ENCODE measurements around the gene RGS14. TPM values are rescaled to one million over a fixed set of nuclear protein-coding genes. Genes with fewer than 3 reads are reported as not detected.

The RGS14 gene
- total and polyA plus RNA-seq, 2 experiments from 2014 or later: 23.5 to 37.9 TPM

DNA sequence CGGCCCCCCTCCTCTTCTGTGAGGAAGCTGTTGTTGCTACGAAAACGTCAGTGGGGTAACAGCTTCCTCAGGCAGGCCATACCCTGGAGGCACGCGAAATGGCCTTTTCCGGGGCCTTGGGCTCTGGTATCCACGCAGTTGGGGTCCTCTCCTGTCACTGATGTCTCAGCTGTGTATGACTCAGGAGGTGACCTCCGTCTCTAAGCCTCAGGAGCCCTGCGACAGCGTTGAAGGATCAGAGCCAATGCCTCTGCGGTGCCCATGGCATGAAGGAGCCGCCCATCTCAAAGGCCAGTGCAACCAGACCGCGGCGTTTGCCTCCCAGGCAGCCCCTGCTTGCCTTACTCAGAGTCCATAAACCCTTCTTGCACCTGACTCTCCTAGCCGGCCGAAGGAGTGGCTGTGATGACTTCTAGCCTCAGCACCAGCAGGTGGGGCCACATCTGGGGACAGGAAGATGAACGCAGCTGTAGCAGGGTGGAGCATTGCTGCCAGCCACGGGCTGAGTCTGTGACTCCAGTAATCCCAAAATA lies 45.0 kb upstream of the RGS14 start:
- Histone ChIP-seq H3F3A (replicated peaks; ENCODE audit: low read depth) (peaks cover 12% of the 10 kb centered on the region), H3K4me2 (peak overlapping the region; percentile 90), H3K79me2 (replicated peaks; ENCODE audit: insufficient read depth) (no peaks in the 10 kb centered on the region), H3K4me1 (ENCODE audit: insufficient read depth) (peaks cover 12% of the 10 kb centered on the region), H3K27me3 (ENCODE audit: insufficient read depth) (no peaks in the 10 kb centered on the region), H3K36me3 (ENCODE audit: insufficient read depth) (no peaks in the 10 kb centered on the region), H4K20me1 (replicated peaks; ENCODE audit: insufficient read depth) (peaks cover 11% of the 10 kb centered on the region; the same call in 1 of the 2 replicates), H3K27ac (ENCODE audit: low read depth) (peak overlapping the region; percentile 11; the same call in 1 of the 2 replicates), H2AFZ (peak overlapping the region; percentile 67; the same call in 1 of the 2 replicates), H3K4me3 (peak overlapping the region; percentile 69), H3K9me2 (ENCODE audit: insufficient read depth) (no peaks in the 10 kb centered on the region)
- TF ChIP-seq, protein P1, sequence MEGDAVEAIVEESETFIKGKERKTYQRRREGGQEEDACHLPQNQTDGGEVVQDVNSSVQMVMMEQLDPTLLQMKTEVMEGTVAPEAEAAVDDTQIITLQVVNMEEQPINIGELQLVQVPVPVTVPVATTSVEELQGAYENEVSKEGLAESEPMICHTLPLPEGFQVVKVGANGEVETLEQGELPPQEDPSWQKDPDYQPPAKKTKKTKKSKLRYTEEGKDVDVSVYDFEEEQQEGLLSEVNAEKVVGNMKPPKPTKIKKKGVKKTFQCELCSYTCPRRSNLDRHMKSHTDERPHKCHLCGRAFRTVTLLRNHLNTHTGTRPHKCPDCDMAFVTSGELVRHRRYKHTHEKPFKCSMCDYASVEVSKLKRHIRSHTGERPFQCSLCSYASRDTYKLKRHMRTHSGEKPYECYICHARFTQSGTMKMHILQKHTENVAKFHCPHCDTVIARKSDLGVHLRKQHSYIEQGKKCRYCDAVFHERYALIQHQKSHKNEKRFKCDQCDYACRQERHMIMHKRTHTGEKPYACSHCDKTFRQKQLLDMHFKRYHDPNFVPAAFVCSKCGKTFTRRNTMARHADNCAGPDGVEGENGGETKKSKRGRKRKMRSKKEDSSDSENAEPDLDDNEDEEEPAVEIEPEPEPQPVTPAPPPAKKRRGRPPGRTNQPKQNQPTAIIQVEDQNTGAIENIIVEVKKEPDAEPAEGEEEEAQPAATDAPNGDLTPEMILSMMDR (conservative IDR thresholded peaks at IDR 0.05; ENCODE audit: low read depth in 2 of 2): peak in 1 of 2 experiments; percentile 43; a peak in 3 of 4 replicates
- TF ChIP-seq JUNB (IDR thresholded peaks at IDR 0.05; ENCODE audit: unreplicated experiment): no peak
- Mint-ChIP-seq H3K36me3 (ENCODE audit: low read depth) (no peaks in the 10 kb centered on the region; the same call in 2 of the 3 replicates), H3K4me3 (peak overlapping the region; percentile 75), H3K27ac (no peak overlapping the region), H3K9me3 (no peaks in the 10 kb centered on the region; the same call in 2 of the 3 replicates), H3K27me3 (ENCODE audit: insufficient read depth, low read depth, poor library complexity) (peaks cover 17% of the 10 kb centered on the region), H3K4me1 (peaks cover 18% of the 10 kb centered on the region)
- ATAC-seq (peak; percentile 10), DNase-seq (ENCODE audit: low spot score) (peak; percentile 72)

DNA sequence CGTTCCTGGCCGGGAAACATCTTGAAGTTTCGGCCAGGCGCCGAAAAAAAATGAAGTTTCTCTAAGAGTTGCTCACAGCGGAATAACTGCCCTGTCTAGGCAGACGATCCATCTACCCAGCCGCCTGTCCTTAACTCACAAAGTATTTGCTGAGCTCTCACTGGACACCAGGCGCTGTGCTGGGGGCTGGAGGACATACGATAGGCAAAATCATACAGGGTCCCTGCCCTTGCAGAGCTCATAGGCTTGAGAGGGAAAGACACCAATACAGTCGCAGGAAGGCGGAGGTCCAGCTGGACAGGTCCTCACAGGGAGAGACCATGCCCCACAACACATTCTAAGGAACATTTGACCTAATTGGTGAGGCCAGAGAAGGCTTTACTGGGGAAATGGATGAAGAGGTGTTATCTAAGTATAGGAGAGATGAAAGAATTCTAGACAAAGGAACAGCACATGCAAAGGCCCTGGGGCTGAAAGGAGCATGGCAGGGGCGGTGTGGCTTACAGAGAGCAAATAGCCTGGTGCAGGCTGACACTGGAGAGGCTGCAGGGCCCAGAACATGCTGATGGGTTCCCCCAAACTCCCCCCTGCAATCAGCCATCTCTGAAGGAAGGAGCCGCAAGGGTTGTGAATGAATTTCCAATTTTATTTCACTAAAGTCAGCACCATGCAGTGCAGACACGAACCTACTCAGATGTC lies 44.0 kb upstream of the RGS14 start:
- Mint-ChIP-seq H3K27me3 (ENCODE audit: insufficient read depth, low read depth, poor library complexity) (peaks cover 23% of the 10 kb centered on the region), H3K9me3 (no peaks in the 10 kb centered on the region; the same call in 2 of the 3 replicates), H3K27ac (no peak overlapping the region), H3K36me3 (ENCODE audit: low read depth) (no peaks in the 10 kb centered on the region; the same call in 2 of the 3 replicates), H3K4me1 (peaks cover 23% of the 10 kb centered on the region), H3K4me3 (no peak overlapping the region)
- H3K79me2 ChIP-seq (replicated peaks; ENCODE audit: insufficient read depth): no peaks in the 10 kb centered on the region
- H3K4me2 ChIP-seq: no peak overlapping the region
- H2AFZ ChIP-seq: no peak overlapping the region
- no peak overlapping the region for H3K4me3 ChIP-seq
- peaks cover 12% of the 10 kb centered on the region for H3K4me1 ChIP-seq (ENCODE audit: insufficient read depth)
- ATAC-seq: no peak
- no peaks in the 10 kb centered on the region for H3K27me3 ChIP-seq (ENCODE audit: insufficient read depth)
- H3K27ac ChIP-seq (ENCODE audit: low read depth): no peak overlapping the region
- peaks cover 12% of the 10 kb centered on the region for H3F3A ChIP-seq (replicated peaks; ENCODE audit: low read depth)
- no peaks in the 10 kb centered on the region for H3K36me3 ChIP-seq (ENCODE audit: insufficient read depth)
- no peaks in the 10 kb centered on the region for H3K9me2 ChIP-seq (ENCODE audit: insufficient read depth)
- DNase-seq (ENCODE audit: low spot score): no peak
- H4K20me1 ChIP-seq (replicated peaks; ENCODE audit: insufficient read depth): peaks cover 11% of the 10 kb centered on the region; the same call in 1 of the 2 replicates
- TF ChIP-seq JUNB (IDR thresholded peaks at IDR 0.05; ENCODE audit: unreplicated experiment) (no peak), ZNF114 (CRISPR knock-in tag; IDR thresholded peaks at IDR 0.05) (no peak), EZH2phosphoT487 (IDR thresholded peaks at IDR 0.05; ENCODE audit: unreplicated experiment) (no peak), STAT1 (IDR thresholded peaks at IDR 0.05; ENCODE audit: unreplicated experiment) (no peak), EZH2 (IDR thresholded peaks at IDR 0.05; ENCODE audit: low read depth, unreplicated experiment) (no peak), ZNF331 (CRISPR knock-in tag; IDR thresholded peaks at IDR 0.05; ENCODE audit: low read depth) (no peak), CREB1 (CRISPR knock-in tag; IDR thresholded peaks at IDR 0.05; ENCODE audit: low read depth) (no peak), NANOG (IDR thresholded peaks at IDR 0.05; ENCODE audit: borderline replicate concordance) (no peak)
- TF ChIP-seq, protein P1 (conservative IDR thresholded peaks at IDR 0.05; ENCODE audit: low read depth in 2 of 2): no peak
- TF ChIP-seq, protein P2, sequence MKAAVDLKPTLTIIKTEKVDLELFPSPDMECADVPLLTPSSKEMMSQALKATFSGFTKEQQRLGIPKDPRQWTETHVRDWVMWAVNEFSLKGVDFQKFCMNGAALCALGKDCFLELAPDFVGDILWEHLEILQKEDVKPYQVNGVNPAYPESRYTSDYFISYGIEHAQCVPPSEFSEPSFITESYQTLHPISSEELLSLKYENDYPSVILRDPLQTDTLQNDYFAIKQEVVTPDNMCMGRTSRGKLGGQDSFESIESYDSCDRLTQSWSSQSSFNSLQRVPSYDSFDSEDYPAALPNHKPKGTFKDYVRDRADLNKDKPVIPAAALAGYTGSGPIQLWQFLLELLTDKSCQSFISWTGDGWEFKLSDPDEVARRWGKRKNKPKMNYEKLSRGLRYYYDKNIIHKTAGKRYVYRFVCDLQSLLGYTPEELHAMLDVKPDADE (IDR thresholded peaks at IDR 0.05): no peak
- TF ChIP-seq, protein P3, sequence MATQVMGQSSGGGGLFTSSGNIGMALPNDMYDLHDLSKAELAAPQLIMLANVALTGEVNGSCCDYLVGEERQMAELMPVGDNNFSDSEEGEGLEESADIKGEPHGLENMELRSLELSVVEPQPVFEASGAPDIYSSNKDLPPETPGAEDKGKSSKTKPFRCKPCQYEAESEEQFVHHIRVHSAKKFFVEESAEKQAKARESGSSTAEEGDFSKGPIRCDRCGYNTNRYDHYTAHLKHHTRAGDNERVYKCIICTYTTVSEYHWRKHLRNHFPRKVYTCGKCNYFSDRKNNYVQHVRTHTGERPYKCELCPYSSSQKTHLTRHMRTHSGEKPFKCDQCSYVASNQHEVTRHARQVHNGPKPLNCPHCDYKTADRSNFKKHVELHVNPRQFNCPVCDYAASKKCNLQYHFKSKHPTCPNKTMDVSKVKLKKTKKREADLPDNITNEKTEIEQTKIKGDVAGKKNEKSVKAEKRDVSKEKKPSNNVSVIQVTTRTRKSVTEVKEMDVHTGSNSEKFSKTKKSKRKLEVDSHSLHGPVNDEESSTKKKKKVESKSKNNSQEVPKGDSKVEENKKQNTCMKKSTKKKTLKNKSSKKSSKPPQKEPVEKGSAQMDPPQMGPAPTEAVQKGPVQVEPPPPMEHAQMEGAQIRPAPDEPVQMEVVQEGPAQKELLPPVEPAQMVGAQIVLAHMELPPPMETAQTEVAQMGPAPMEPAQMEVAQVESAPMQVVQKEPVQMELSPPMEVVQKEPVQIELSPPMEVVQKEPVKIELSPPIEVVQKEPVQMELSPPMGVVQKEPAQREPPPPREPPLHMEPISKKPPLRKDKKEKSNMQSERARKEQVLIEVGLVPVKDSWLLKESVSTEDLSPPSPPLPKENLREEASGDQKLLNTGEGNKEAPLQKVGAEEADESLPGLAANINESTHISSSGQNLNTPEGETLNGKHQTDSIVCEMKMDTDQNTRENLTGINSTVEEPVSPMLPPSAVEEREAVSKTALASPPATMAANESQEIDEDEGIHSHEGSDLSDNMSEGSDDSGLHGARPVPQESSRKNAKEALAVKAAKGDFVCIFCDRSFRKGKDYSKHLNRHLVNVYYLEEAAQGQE (IDR thresholded peaks at IDR 0.05; ENCODE audit: unreplicated experiment): no peak

All from GM23338 (cell line).